Mononuclear cell (primary cell): ENCODE data around the gene FBXO31. TPM values are rescaled to one million over a fixed set of nuclear protein-coding genes. Genes with fewer than 3 reads are reported as not detected.

ENCODE experiments used
- H3K27me3 ChIP-seq: 2 replicates; pipeline ENCODE4 v1.6.0; 2011; ENCODE audit warnings: low read length, control low read depth; ENCODE audit not compliant: insufficient read depth
- H3K4me1 ChIP-seq: 2 replicates; pipeline ENCODE4 v1.5.1; 2011; ENCODE audit warnings: mild to moderate bottlenecking, low read length, control low read depth; ENCODE audit not compliant: insufficient read depth
- H3K4me3 ChIP-seq: 2 replicates; pipeline ENCODE4 v1.5.1; 2011; ENCODE audit warnings: mild to moderate bottlenecking, low read length, moderate library complexity
- H3K9me3 ChIP-seq: 2 replicates; pipeline ENCODE4 v1.5.1; 2011; ENCODE audit warnings: low read depth, mild to moderate bottlenecking, control low read depth, low read length
- total RNA-seq: library from RNA; depleted of rRNA; stranded (reverse); fragments of >200 nt; gene quantifications from one replicate; pipeline ENCODE4 v1.2.3, GENCODE V29; 2012

The FBXO31 gene
- total RNA-seq, 1 donor, result 17.3 TPM

DNA sequence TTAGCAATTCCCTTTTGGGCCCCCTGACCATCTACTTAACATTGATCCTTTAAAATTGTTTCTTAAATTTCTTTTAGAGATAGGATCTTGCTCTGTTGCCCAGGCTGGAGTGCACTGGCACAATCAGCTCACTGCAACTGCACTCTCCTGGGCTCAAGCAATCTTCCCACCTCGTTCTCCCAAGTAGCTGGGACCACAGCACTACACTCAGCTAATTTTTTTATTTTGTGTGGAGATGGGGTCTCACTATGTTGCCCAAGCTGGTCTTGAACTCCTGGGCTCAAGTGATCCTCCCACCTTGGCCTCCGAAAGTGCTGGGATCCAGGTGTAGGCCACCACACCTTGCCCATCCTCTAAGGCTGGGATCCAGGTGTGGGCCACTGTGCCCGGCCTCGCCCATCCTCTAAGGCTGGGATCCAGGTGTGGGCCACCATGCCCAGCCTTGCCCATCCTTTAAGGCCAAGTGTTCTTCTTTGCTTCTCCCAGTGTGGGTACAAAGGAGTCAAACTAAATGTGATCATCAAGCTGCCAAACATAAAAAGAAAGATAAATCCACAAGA is 79.5 kb downstream of the FBXO31 start:
- Histone ChIP-seq H3K4me3 (no peak overlapping the region), H3K27me3 (no peaks in the 10 kb centered on the region), H3K4me1 (no peaks in the 10 kb centered on the region), H3K9me3 (no peaks in the 10 kb centered on the region)

DNA sequence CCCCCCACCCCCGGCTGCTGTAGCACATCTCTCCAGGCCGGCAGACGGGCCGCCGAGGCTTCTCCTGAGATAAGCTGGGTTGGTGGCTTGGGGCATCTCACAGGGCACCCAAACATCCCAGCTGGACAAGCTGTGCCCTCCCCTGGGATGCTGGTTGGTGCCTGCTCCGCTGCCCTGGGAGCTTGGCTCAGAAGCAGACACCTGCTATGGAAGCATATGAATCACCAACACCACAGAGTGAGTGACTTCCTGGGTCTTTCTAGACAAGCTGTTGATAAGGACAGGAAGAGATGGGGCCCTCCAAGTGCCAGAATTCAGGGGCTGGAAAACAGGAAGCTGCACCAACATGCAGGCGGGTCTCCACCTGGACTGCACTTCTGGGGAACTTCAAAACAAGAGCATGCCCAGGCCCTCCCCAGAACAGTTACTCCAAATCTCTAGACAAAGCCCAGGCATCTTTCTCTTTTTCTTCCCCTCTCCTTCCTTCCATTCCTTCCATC is 80.1 kb downstream of the FBXO31 start:
- Histone ChIP-seq H3K4me1 (no peaks in the 10 kb centered on the region), H3K4me3 (no peak overlapping the region), H3K9me3 (no peaks in the 10 kb centered on the region), H3K27me3 (no peaks in the 10 kb centered on the region)

DNA sequence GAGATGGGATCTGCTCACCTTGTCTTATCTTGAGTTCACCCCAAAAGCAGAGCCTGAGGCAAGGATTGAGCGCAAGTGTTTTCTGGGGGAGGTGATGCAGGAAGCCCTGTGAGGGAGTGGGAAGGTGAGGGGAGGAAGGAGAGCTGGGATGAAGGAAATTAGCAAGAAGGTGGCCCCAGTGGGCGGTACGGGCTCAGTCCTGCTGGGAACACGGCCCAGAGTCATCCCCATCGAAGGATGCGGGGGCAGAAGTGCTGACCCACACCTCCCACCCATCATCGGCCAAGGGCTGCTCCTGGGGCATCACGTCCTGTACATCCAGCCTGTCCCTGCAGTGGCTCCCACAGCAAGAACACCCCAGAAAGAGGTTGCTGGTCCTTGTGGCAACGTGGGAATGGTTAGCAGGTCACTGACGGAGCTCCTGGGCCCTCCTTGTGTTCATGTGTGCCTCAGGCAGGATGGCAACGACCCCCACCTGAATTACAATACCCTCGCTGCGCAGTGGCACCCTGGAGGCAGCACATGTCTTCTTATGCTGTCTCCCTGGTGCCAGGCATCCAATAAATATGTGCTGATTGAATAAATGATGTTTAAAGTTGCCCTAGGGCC is 84.6 kb downstream of the FBXO31 start:
- H3K27me3 ChIP-seq, result no peaks in the 10 kb centered on the region
- no peak overlapping the region for H3K4me3 ChIP-seq
- H3K9me3 ChIP-seq, result no peaks in the 10 kb centered on the region
- no peaks in the 10 kb centered on the region for H3K4me1 ChIP-seq

DNA sequence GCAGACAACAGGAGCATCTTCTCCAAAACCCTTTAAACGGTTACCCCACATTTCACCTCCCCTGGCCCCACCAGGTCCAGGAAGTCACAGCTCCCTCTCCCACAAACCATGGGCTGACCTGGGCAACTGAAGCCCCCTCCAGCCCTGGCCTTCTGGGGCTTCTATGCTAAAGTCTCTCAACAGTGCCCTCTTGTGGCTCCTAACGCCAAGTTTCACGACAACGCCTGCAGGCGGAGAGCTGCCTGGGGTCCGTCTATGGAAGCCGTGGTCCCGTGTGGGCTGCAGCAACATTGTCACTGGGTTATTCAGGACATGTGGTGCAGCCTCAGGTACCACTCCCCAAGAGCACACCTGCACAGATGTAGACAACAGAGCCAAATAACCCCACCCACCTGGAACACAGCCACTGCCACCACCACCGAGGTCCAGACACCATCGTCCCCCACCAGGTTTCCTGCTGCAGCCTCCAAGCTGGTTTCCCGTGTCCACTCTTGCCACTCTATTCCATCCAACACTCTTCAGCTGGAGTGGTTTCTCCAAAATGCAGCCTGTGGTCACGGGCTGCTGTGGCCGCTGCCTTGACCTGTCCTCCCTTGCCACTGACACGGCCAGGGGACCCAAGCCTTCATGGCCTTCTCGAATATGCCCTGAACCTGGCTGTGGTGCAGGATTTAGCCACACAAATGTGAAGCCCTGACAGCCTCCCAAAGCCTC is 85.5 kb downstream of the FBXO31 start:
- Histone ChIP-seq H3K4me1 (no peaks in the 10 kb centered on the region), H3K4me3 (no peak overlapping the region), H3K27me3 (no peaks in the 10 kb centered on the region), H3K9me3 (no peaks in the 10 kb centered on the region)

DNA sequence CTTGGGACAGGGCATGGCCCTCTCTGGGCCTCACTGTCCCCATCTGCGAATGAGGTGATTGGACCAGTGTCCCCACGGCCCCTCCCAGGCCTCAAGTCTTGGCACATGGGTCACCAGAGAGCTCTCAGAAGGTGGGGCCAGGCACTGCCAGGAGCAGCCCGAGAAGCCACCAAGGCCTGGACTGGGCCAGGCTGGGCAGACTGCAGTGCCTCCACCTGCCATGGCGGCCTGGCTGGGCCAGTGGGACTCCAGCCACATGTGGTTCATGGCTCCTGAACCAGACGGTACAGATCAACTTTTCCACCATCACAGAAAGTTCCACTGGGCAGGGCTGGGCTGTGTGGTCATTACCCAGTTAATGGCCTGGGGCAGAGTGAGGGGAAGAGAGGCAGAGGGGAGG is 86.2 kb downstream of the FBXO31 start:
- Histone ChIP-seq H3K4me1 (no peaks in the 10 kb centered on the region), H3K4me3 (no peak overlapping the region), H3K27me3 (no peaks in the 10 kb centered on the region), H3K9me3 (no peaks in the 10 kb centered on the region)

DNA sequence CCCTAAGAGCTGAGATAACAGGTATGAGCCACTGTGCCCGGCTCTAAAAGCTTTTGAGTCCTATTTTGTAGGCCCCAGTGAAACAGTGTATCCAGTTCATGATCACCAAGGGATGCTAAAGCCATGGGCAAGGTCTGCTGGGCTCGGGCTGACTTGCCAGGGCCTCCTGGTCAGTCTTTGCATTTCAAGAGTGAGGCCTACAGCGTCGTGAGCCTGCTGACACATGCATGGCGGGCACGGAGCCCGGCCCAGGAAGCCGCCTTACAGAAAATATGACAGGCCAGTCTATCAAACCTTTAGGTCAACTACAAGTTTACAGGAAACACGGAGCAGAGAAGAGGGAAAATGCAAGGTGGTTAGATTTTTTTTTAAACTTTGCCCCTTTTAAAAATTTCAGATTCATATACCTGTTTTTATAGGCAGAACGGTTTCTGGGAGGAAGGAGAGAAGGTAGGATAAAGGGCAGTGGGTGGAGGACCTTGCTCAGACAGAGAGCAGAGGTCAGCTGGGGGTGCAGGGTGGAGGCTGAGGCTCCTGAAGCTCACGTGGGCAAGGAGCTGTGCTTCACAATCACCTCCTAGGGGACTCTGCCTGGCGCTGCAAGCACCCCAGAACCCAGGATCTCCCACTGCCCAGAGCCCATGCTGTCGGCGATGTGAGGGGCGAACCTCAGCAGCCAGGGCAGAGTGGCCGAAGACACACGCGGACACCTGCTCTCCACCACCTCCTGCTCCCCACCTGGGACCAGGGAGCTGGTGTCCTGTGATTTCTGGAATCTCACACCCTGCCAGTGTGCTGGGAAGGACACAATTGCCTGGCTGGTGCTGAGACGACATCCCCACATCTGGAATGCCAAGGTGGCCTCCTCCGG is 87.7 kb downstream of the FBXO31 start:
- Histone ChIP-seq H3K4me1 (no peaks in the 10 kb centered on the region), H3K9me3 (no peaks in the 10 kb centered on the region), H3K4me3 (no peak overlapping the region), H3K27me3 (no peaks in the 10 kb centered on the region)

DNA sequence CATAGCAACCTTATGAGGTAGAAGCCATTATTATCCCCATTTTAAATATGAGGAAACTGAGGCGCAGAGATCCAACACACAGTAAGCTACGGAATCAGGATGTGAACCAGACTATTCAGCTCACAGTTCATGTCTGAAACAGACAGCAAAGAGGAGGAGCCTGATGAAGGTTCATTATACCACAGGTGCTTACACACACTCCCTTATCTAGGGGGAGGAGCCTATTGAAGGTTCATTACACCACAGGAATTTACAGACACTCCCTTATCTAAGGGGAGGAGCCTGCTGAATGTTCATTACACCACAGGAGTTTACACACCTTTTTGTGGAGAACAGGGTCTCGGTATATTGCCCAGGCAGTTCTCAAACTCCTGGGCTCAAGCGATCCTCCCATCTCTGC is 88.3 kb downstream of the FBXO31 start:
- Histone ChIP-seq H3K4me1 (no peaks in the 10 kb centered on the region), H3K27me3 (no peaks in the 10 kb centered on the region), H3K9me3 (no peaks in the 10 kb centered on the region)

DNA sequence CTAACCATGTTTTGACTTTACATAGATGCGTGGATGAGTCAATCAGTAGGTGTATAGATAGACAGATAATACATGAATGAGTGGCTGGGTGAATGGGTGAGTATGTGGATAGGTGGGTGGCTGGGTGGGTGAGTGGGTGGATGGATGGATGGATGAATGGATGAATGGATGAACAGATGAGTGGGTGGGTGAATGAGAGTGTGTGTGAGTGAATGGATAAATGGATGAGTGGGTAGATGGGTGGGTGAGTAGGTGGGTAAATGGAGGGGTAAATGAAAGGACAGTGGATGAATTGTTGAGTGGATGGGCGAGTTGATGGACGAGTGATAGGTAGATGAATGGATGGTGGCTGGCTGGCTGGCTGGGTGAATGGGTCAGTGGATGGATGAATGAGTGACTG is 89.6 kb downstream of the FBXO31 start:
- no peaks in the 10 kb centered on the region for H3K4me1 ChIP-seq
- H3K27me3 ChIP-seq, result no peaks in the 10 kb centered on the region
- H3K4me3 ChIP-seq, result no peak overlapping the region
- no peaks in the 10 kb centered on the region for H3K9me3 ChIP-seq

More for the DNA sequence above, 88.3 kb downstream of the FBXO31 start:
- H3K4me3 ChIP-seq, result no peak overlapping the region

DNA sequence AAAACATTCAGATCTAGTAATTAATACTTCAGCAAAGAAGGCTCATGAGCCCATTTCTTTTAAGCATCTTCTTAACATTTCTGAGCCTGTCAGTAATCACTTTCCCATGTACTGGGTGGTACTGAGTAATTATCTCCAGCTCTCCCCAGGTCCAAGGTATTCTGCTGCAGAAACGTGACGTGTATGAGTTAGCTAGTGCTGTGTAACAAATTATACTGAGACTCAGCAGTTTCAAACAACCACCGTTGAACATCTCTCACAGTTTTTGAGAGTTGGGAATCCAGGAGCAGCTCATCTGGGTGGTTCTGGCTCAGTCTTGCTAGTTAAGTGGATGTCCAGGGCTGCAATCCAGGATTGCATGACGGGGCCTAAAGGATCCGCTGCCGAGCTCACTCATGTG is 91.6 kb downstream of the FBXO31 start:
- H3K9me3 ChIP-seq, result no peaks in the 10 kb centered on the region
- H3K4me3 ChIP-seq, result no peak overlapping the region
- no peaks in the 10 kb centered on the region for H3K27me3 ChIP-seq
- H3K4me1 ChIP-seq, result no peaks in the 10 kb centered on the region

DNA sequence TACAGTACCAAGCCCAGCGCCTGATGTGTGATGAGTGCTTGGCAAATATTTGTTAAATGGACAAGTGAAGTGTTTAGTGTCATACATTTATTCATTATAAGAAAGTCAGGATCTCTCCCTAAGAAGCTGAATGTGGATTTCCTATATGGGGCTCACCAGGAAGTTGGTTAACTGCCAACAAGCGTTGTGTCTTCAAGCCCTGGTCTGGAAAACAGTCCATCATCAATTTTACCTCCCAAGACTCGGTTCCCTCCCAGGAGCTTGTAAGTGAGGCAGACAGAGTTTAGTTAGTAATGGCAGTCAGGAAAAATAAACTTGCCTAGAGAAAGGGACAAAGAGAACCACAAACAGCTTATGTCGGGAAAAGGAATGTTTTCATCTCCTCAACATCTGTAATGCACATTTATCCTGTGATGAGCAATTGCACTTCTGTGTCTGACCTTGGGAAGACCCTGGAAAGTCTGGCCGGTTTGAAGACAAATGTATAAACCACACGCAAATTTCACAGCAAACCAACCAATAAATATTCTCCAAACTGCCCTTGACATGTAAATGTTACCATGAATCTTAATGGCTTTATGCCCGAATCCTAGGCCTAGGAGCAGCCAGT is 94.7 kb downstream of the FBXO31 start:
- H3K27me3 ChIP-seq, result no peaks in the 10 kb centered on the region
- H3K4me1 ChIP-seq, result no peaks in the 10 kb centered on the region

DNA sequence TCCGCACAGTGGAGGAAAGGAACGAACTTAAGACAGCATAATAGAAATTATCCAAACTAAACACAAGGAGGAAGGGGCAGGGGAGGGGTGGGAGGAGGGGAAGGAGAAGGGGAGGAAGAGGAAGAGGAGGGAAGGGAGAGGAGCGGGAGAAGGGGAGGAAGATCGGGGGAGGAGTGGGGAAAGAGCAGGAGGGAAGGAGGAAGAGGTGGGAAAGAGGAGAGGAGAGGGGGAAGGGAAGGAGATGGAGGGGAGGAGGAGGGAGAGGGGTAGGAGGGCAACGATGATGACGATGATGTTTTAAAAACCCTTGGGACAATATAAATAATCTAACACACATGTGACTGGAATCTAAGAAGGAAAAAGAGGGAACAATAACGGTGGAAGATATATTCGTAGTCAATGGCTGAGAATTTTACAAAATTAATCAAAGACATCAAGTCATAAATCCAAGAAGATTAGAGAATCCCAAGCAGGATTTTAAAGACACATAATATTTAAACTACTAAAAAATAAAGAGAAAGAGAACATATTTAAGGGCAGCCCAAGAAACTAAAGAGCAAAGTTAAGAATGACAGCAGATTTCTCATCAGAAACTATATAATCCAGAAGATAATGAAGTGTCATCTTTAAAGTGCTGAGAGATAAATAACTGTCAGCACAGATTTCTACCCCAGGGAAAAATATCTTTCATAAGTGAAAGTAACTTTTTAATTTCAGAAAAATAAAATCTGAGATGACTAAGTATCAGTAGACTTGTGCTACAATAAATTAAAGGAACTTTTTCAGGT is 96.5 kb downstream of the FBXO31 start:
- Histone ChIP-seq H3K4me3 (no peak overlapping the region), H3K4me1 (no peaks in the 10 kb centered on the region), H3K9me3 (no peaks in the 10 kb centered on the region), H3K27me3 (no peaks in the 10 kb centered on the region)

More for the DNA sequence above, 94.7 kb downstream of the FBXO31 start:
- Histone ChIP-seq H3K4me3 (no peak overlapping the region), H3K9me3 (no peaks in the 10 kb centered on the region)

DNA sequence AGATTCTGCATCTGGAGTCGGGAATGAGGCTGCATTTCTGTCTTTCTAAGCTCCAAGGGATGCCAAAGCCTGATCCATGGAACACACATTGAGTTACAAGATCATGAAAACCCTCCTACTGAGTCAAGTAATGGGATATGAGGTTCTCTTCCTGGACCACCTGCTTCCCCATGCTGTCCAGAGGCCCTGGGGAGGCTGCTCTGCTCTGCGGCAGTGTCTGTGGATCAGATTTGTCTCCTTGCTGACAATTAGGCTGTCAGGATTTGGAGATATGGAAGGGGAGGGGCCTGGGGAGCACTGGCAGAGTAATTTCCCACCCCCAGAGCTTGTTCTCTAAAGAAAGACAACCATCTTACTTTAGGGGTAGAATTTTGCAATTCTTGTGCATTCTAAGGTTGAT is 99.4 kb downstream of the FBXO31 start:
- Histone ChIP-seq H3K4me3 (no peak overlapping the region), H3K27me3 (no peaks in the 10 kb centered on the region), H3K4me1 (no peaks in the 10 kb centered on the region), H3K9me3 (no peaks in the 10 kb centered on the region)

DNA sequence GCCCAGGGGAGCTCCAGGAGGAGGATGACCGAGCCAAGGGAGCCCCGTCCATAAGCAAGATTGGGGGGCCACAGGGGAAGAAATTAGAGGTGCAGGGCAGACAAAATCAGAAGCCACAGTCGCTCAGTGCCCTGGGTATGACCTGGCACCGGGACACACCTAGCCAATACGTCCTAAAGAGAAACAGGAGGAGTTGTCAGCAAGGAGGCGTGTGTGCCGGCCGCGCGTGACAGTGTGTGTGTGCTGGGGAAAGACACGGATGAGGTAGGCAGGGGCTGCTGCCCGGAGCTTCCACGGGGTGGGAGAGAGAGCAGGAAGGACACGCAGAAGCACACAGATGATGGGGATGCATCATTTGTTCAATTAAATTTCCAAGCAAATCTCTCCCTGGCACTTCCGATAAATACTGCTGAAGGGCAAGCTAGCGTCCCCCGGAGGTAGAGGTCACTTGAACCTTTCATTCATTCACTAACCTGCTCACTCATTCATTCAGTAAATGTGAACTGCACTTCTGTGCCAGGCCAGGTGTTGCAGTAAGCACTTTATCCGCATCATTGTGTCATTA is 104.4 kb downstream of the FBXO31 start:
- H3K27me3 ChIP-seq, result no peaks in the 10 kb centered on the region
- no peak overlapping the region for H3K4me3 ChIP-seq
- no peaks in the 10 kb centered on the region for H3K9me3 ChIP-seq
- H3K4me1 ChIP-seq, result no peaks in the 10 kb centered on the region
